ENCODE measurements around the gene CAB39. TPM values are rescaled to one million over a fixed set of nuclear protein-coding genes. Genes with fewer than 3 reads are reported as not detected.

CAB39 gene
- total and polyA plus RNA-seq, 4 donors = 19.4 to 123 (median 57.1) TPM

- ATAC-seq (ENCODE audit: insufficient read depth, low FRiP score) = no peak
- Histone ChIP-seq H3K36me3 (ENCODE audit: control insufficient read depth in 4 of 4, insufficient read depth in 4 of 4, low read length in 4 of 4) (no peaks in the 10 kb centered on the region), H3K27me3 (ENCODE audit: control insufficient read depth in 3 of 3, insufficient read depth in 3 of 3, low read length in 2 of 3) (no peaks in the 10 kb centered on the region), H3K9me3 (ENCODE audit: control insufficient read depth in 4 of 4, insufficient read depth in 3 of 4, low read length in 3 of 4) (no peaks in the 10 kb centered on the region), H3K4me3 (no peak overlapping the region), H3K27ac (ENCODE audit: low read depth in 1 of 2, low read length in 1 of 2) (no peak overlapping the region), H3K9ac (ENCODE audit: insufficient read depth in 1 of 2, low read length in 2 of 2) (no peak overlapping the region), H3K4me1 (ENCODE audit: control insufficient read depth in 5 of 5, insufficient read depth in 5 of 5, low read length in 5 of 5) (peaks cover 0 to 15% (median 4%) of the 10 kb centered on the region in 5 donors)
- 32 to 61% methylated on average over 8 of the region's 8 CpGs for WGBS, 2 donors
- no peak for DNase-seq
- TF ChIP-seq CTCF (IDR thresholded peaks at IDR 0.05; ENCODE audit: control extremely low read depth, extremely low read depth) = no peak
Observed at GRCh38 chr2:230665263-230665691, 47.4 kb upstream of the CAB39 start.

- Histone ChIP-seq H3K4me3 (no peak overlapping the region), H3K9ac (ENCODE audit: insufficient read depth in 1 of 2, low read length in 2 of 2) (no peak overlapping the region), H3K4me1 (ENCODE audit: control insufficient read depth in 5 of 5, insufficient read depth in 5 of 5, low read length in 5 of 5) (peaks cover 0 to 10% (median 4%) of the 10 kb centered on the region in 5 donors), H3K27me3 (ENCODE audit: control insufficient read depth in 3 of 3, insufficient read depth in 3 of 3, low read length in 2 of 3) (no peaks in the 10 kb centered on the region), H3K36me3 (ENCODE audit: control insufficient read depth in 4 of 4, insufficient read depth in 4 of 4, low read length in 4 of 4) (no peaks in the 10 kb centered on the region), H3K27ac (ENCODE audit: low read depth in 1 of 2, low read length in 1 of 2) (no peak overlapping the region), H3K9me3 (ENCODE audit: control insufficient read depth in 4 of 4, insufficient read depth in 3 of 4, low read length in 3 of 4) (no peaks in the 10 kb centered on the region)
- ATAC-seq (ENCODE audit: insufficient read depth, low FRiP score) (no peak), DNase-seq (no peak)
- WGBS, 2 donors = 75 to 85% methylated on average over 8 of the region's 8 CpGs
- no peak for TF ChIP-seq CTCF (IDR thresholded peaks at IDR 0.05; ENCODE audit: control extremely low read depth, extremely low read depth)
Observed at GRCh38 chr2:230666446-230666845, 46.2 kb upstream of the CAB39 start.

GRCh38 chr2:230666885-230667712 lies 45.5 kb upstream of the CAB39 start:
- H3K9ac ChIP-seq (ENCODE audit: insufficient read depth in 1 of 2, low read length in 2 of 2) = no peak overlapping the region
- H3K4me1 ChIP-seq (ENCODE audit: control insufficient read depth in 5 of 5, insufficient read depth in 5 of 5, low read length in 5 of 5) = peaks cover 0 to 10% (median 4%) of the 10 kb centered on the region in 5 donors
- WGBS, 2 donors = 63 to 69% methylated on average over 9 of the region's 9 CpGs
- H3K27ac ChIP-seq (ENCODE audit: low read depth in 1 of 2, low read length in 1 of 2) = peak overlapping the region in 1 of 2 donors; percentile 28
- TF ChIP-seq CTCF (IDR thresholded peaks at IDR 0.05; ENCODE audit: control extremely low read depth, extremely low read depth) = no peak
- no peak overlapping the region for H3K4me3 ChIP-seq
- ATAC-seq (ENCODE audit: insufficient read depth, low FRiP score) (peak; percentile 61), DNase-seq (peak in 1 of 3 donors; percentile 11)
- no peaks in the 10 kb centered on the region for H3K36me3 ChIP-seq (ENCODE audit: control insufficient read depth in 4 of 4, insufficient read depth in 4 of 4, low read length in 4 of 4)
- H3K27me3 ChIP-seq (ENCODE audit: control insufficient read depth in 3 of 3, insufficient read depth in 3 of 3, low read length in 2 of 3) = no peaks in the 10 kb centered on the region
- H3K9me3 ChIP-seq (ENCODE audit: control insufficient read depth in 4 of 4, insufficient read depth in 3 of 4, low read length in 3 of 4) = no peaks in the 10 kb centered on the region

Measured in lung (tissue), 12 donors.